H9 (cell line): ENCODE results near the gene MUCL3. TPM values are rescaled to one million over a fixed set of nuclear protein-coding genes. Genes with fewer than 3 reads are reported as not detected.

Experiments
- DNase-seq: peaks from one replicate; pipeline ENCODE4 v3.0.0-alpha.2; 2017
- H2AFZ ChIP-seq: one replicate; pipeline ENCODE4 v1.6.1; 2013; ENCODE audit warnings: mild to moderate bottlenecking, low read length, control low read depth, moderate library complexity
- H2AK5ac ChIP-seq: 2 replicates; pipeline ENCODE4 v1.6.1; 2013; ENCODE audit warnings: low read length, control low read depth, mixed read lengths; ENCODE audit not compliant: insufficient read length
- H2BK120ac ChIP-seq: one replicate; pipeline ENCODE4 v1.6.1; 2013; ENCODE audit warnings: low read depth, mild to moderate bottlenecking, low read length, control low read depth, inconsistent platforms; ENCODE audit not compliant: poor library complexity, severe bottlenecking
- H2BK12ac ChIP-seq: 2 replicates; pipeline ENCODE4 v1.6.1; 2013; ENCODE audit warnings: low read length, control low read depth, mixed read lengths, low read depth; ENCODE audit not compliant: insufficient read length
- H2BK15ac ChIP-seq: 2 replicates; pipeline ENCODE4 v1.6.1; 2013; ENCODE audit warnings: low read depth, low read length, control low read depth
- H2BK20ac ChIP-seq: one replicate; pipeline ENCODE4 v1.6.1; 2013; ENCODE audit warnings: low read depth, mild to moderate bottlenecking, low read length, control low read depth, inconsistent platforms; ENCODE audit not compliant: poor library complexity, severe bottlenecking
- H2BK5ac ChIP-seq: 2 replicates; pipeline ENCODE4 v1.6.1; 2013; ENCODE audit warnings: low read length, control low read depth, mixed read lengths; ENCODE audit not compliant: insufficient read length
- H3K14ac ChIP-seq: 2 replicates; pipeline ENCODE4 v1.6.1; 2013; ENCODE audit warnings: low read length, control low read depth; ENCODE audit not compliant: insufficient read depth
- H3K18ac ChIP-seq: 2 replicates; pipeline ENCODE4 v1.6.1; 2013; ENCODE audit warnings: low read depth, mild to moderate bottlenecking, mixed read lengths, low read length, control low read depth; ENCODE audit not compliant: insufficient read length
- H3K23ac ChIP-seq: 2 replicates; pipeline ENCODE4 v1.6.1; 2013; ENCODE audit warnings: low read length, control low read depth, mixed read lengths, low read depth; ENCODE audit not compliant: insufficient read length
- H3K23me2 ChIP-seq: 2 replicates; pipeline ENCODE4 v1.6.1; 2013; ENCODE audit warnings: low read depth, mild to moderate bottlenecking, mixed read lengths, low read length, control low read depth; ENCODE audit not compliant: insufficient read length, poor library complexity, severe bottlenecking
- H3K27ac ChIP-seq: 2 replicates; pipeline ENCODE4 v1.5.1; 2013; ENCODE audit warnings: low read length, control low read depth, mixed read lengths, low read depth; ENCODE audit not compliant: insufficient read length
- H3K27me3 ChIP-seq: 2 replicates; pipeline ENCODE4 v1.6.1; 2013; ENCODE audit warnings: low read length, control low read depth, inconsistent platforms; ENCODE audit not compliant: insufficient read depth
- H3K4ac ChIP-seq: 2 replicates; pipeline ENCODE4 v1.6.1; 2013; ENCODE audit warnings: low read depth, mild to moderate bottlenecking, control low read depth, inconsistent platforms, low read length, moderate library complexity
- H3K4me1 ChIP-seq: 2 replicates; pipeline ENCODE4 v1.6.1; 2013; ENCODE audit warnings: low read length, control low read depth, inconsistent platforms; ENCODE audit not compliant: insufficient read depth
- H3K4me2 ChIP-seq: 2 replicates; pipeline ENCODE4 v1.6.1; 2013; ENCODE audit warnings: low read length, control low read depth, mixed read lengths; ENCODE audit not compliant: insufficient read length, insufficient read depth
- H3K56ac ChIP-seq: 2 replicates; pipeline ENCODE4 v1.6.1; 2013; ENCODE audit warnings: low read depth, mild to moderate bottlenecking, mixed read lengths, low read length, control low read depth; ENCODE audit not compliant: insufficient read length
- H3K79me1 ChIP-seq: 2 replicates; pipeline ENCODE4 v1.6.1; 2013; ENCODE audit warnings: low read depth, mild to moderate bottlenecking, moderate library complexity, low read length, control low read depth, inconsistent platforms; ENCODE audit not compliant: insufficient read depth, poor library complexity, severe bottlenecking
- H3K79me2 ChIP-seq: 2 replicates; pipeline ENCODE4 v1.6.1; 2013; ENCODE audit warnings: low read length, control low read depth, inconsistent platforms; ENCODE audit not compliant: insufficient read depth
- H3K9ac ChIP-seq: 2 replicates; pipeline ENCODE4 v1.6.1; 2013; ENCODE audit warnings: low read length, control low read depth, mixed read lengths; ENCODE audit not compliant: insufficient read length; ENCODE audit errors: extremely low read depth
- H3K9me3 ChIP-seq: one replicate; pipeline ENCODE4 v1.6.1; 2013; ENCODE audit warnings: low read depth, low read length, inconsistent platforms; ENCODE audit not compliant: control insufficient read depth
- H3T11ph ChIP-seq: one replicate; pipeline ENCODE4 v1.6.1; 2013; ENCODE audit warnings: mild to moderate bottlenecking, low read length, control low read depth, inconsistent platforms
- H4K20me1 ChIP-seq: one replicate; pipeline ENCODE4 v1.6.1; 2013; ENCODE audit not compliant: control insufficient read depth, insufficient read length, insufficient read depth
- H4K5ac ChIP-seq: 2 replicates; pipeline ENCODE4 v1.6.1; 2013; ENCODE audit warnings: low read depth, mild to moderate bottlenecking, mixed read lengths, low read length, control low read depth; ENCODE audit not compliant: insufficient read length
- H4K8ac ChIP-seq: replicated peaks from 2 replicates; pipeline ENCODE4 v1.6.1; 2013; ENCODE audit warnings: low read length, control low read depth, mixed read lengths, low read depth; ENCODE audit not compliant: insufficient read length
- H4K91ac ChIP-seq: 2 replicates; pipeline ENCODE4 v1.6.1; 2013; ENCODE audit warnings: low read depth, mild to moderate bottlenecking, moderate library complexity, mixed read lengths, low read length, control low read depth; ENCODE audit not compliant: insufficient read length
- H3K27ac Mint-ChIP-seq, 3 experiments: 2 replicates in 2 of 3; 3 replicates in 1 of 3; pipeline ENCODE4 v1.8.0; 2020 to 2021; ENCODE audit warnings: mixed read lengths in 3 of 3, mild to moderate bottlenecking in 1 of 3, moderate library complexity in 1 of 3
- H3K27me3 Mint-ChIP-seq: 2 replicates; pipeline ENCODE4 v1.8.0; 2021; ENCODE audit warnings: low read depth, mild to moderate bottlenecking, moderate library complexity, mixed read lengths
- H3K36me3 Mint-ChIP-seq, 3 experiments: 2 replicates in 2 of 3; 3 replicates in 1 of 3; pipeline ENCODE4 v1.8.0; 2020 to 2021; ENCODE audit warnings: low read depth in 3 of 3, mixed read lengths in 3 of 3; ENCODE audit not compliant: insufficient read depth in 1 of 3
- H3K4me1 Mint-ChIP-seq, 2 experiments: 2 replicates each; pipeline ENCODE4 v1.8.0; 2020; ENCODE audit warnings: mixed read lengths in 2 of 2
- H3K4me3 Mint-ChIP-seq, 2 experiments: 2 replicates in 1 of 2; 3 replicates in 1 of 2; pipeline ENCODE4 v1.8.0; 2020 to 2021; ENCODE audit warnings: mild to moderate bottlenecking in 2 of 2, mixed read lengths in 2 of 2, moderate library complexity in 1 of 2
- H3K9me3 Mint-ChIP-seq, 2 experiments: 2 replicates in 1 of 2; 3 replicates in 1 of 2; pipeline ENCODE4 v1.8.0; 2020; ENCODE audit warnings: mild to moderate bottlenecking in 2 of 2, mixed read lengths in 2 of 2, moderate library complexity in 1 of 2
- CTCF ChIP-seq: fragments of 200-600 bp; sonication (generic); conservative IDR thresholded peaks from 3 replicates; pipeline ENCODE4 v1.8.0; 2021; ENCODE audit warnings: antibody characterized with exemption, mild to moderate bottlenecking
- total RNA-seq: library from RNA; stranded (reverse); gene quantifications from 2 replicates; pipeline ENCODE4 v1.2.1, GENCODE V29; 2021

The MUCL3 gene
- total RNA-seq, 1 experiment from 2014 or later: 0.15 TPM

DNA sequence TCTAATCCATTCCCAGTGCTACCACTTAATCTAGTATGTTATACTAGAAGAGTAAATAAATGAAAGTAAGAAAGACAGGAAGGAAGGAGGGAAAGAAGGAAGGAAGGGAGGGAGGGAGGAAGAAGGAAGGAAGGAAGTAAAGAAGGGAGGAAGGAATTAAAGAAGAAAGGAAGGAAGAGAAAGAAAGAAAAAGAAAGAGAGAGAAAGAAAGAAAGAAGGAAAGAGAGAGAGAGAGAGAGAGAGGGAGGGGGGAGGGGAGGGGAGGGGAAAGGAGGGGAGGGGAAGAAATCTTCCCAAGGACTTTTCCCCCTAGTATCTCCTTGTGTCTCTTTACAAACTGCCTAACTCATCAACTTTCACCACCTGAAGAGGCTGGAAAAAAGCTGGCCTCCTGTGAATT, 21.9 kb downstream of the MUCL3 start:
- Histone ChIP-seq H3K56ac (no peak overlapping the region), H3K79me1 (no peaks in the 10 kb centered on the region), H3K14ac (no peak overlapping the region), H2BK5ac (no peak overlapping the region), H3K79me2 (no peaks in the 10 kb centered on the region), H3K27ac (no peak overlapping the region), H3K27me3 (no peaks in the 10 kb centered on the region), H3K9me3 (no peaks in the 10 kb centered on the region), H3K23me2 (no peaks in the 10 kb centered on the region), H2BK15ac (no peak overlapping the region), H2AK5ac (no peak overlapping the region), H3T11ph (no peak overlapping the region), H3K9ac (no peak overlapping the region), H3K4me2 (no peak overlapping the region), H4K20me1 (no peaks in the 10 kb centered on the region), H3K4ac (no peak overlapping the region), H2AFZ (no peak overlapping the region), H4K5ac (no peak overlapping the region), H3K4me1 (no peaks in the 10 kb centered on the region), H2BK120ac (no peak overlapping the region), H3K23ac (no peak overlapping the region), H3K18ac (no peak overlapping the region), H2BK20ac (no peak overlapping the region), H2BK12ac (no peak overlapping the region), H4K91ac (no peak overlapping the region), H4K8ac (no peak overlapping the region)
- H3K27me3 Mint-ChIP-seq: peaks cover 26% of the 10 kb centered on the region
- no peak overlapping the region for H3K27ac Mint-ChIP-seq
- peaks cover 0 to 3% of the 10 kb centered on the region in 2 experiments; a peak in 2 of 5 replicates for H3K9me3 Mint-ChIP-seq
- TF ChIP-seq CTCF: no peak
- peaks cover 0 to 1% (median 0%) of the 10 kb centered on the region in 3 experiments; a peak in 1 of 7 replicates for H3K36me3 Mint-ChIP-seq
- no peak overlapping the region for H3K4me3 Mint-ChIP-seq
- peaks cover 10 to 14% of the 10 kb centered on the region in 2 experiments; a peak in 3 of 4 replicates for H3K4me1 Mint-ChIP-seq
- no peak for DNase-seq
